ENCODE data around the gene CLCN7. TPM values are rescaled to one million over a fixed set of nuclear protein-coding genes. Genes with fewer than 3 reads are reported as not detected.

CLCN7 gene
- total RNA-seq, 2 donors from 2014 or later, result 42.4 to 61.5 TPM

- no peak for DNase-seq
- TF ChIP-seq CTCF (IDR thresholded peaks at IDR 0.05), result no peak
- no peak overlapping the region for H3K27ac ChIP-seq
- no peak overlapping the region for H3K9ac ChIP-seq (ENCODE audit: low read depth in 2 of 2, low read length in 2 of 2)
- peaks cover 8% of the 10 kb centered on the region for H3K4me1 ChIP-seq
- no peaks in the 10 kb centered on the region for H3K36me3 ChIP-seq
- H3K9me3 ChIP-seq, result no peaks in the 10 kb centered on the region
- intact Hi-C loops (cut with DNase I), result loop anchor here (10.0 kb wide), 1 partner anchor 119 kb away; the partner anchor contains the start of genes CRAMP1 and IFT140
- no peak overlapping the region for H3K4me3 ChIP-seq
- H3K27me3 ChIP-seq, result no peaks in the 10 kb centered on the region
Measured at GRCh38 chr16:1495889-1496262, 21.0 kb upstream of the CLCN7 start.

- no peak overlapping the region for H3K27ac ChIP-seq
- H3K9ac ChIP-seq (ENCODE audit: low read depth in 2 of 2, low read length in 2 of 2), result no peak overlapping the region
- DNase-seq, result no peak
- no peak for TF ChIP-seq CTCF (IDR thresholded peaks at IDR 0.05)
- no peaks in the 10 kb centered on the region for H3K36me3 ChIP-seq
- no peaks in the 10 kb centered on the region for H3K9me3 ChIP-seq
- H3K4me1 ChIP-seq, result peaks cover 8% of the 10 kb centered on the region
- no peaks in the 10 kb centered on the region for H3K27me3 ChIP-seq
- intact Hi-C loops (cut with DNase I), result loop anchor here (10.0 kb wide), 1 partner anchor 119 kb away; the partner anchor contains the start of genes CRAMP1 and IFT140
- no peak overlapping the region for H3K4me3 ChIP-seq
Measured at GRCh38 chr16:1495211-1495888, 20.5 kb upstream of the CLCN7 start.

GRCh38 chr16:1494711-1495110 is 19.9 kb upstream of the CLCN7 start:
- Histone ChIP-seq H3K9me3 (no peaks in the 10 kb centered on the region), H3K9ac (ENCODE audit: low read depth in 2 of 2, low read length in 2 of 2) (peak overlapping the region in 1 of 2 donors; percentile 73), H3K4me1 (peaks cover 8% of the 10 kb centered on the region), H3K27me3 (no peaks in the 10 kb centered on the region), H3K4me3 (no peak overlapping the region), H3K27ac (no peak overlapping the region), H3K36me3 (no peaks in the 10 kb centered on the region)
- DNase-seq, result no peak
- TF ChIP-seq CTCF (IDR thresholded peaks at IDR 0.05), result no peak
- intact Hi-C loops (cut with DNase I), result loop anchor here (10.0 kb wide), 1 partner anchor 120 kb away; the partner anchor contains the start of genes CRAMP1 and IFT140

GRCh38 chr16:1494129-1494640 is 19.4 kb upstream of the CLCN7 start:
- TF ChIP-seq CTCF (IDR thresholded peaks at IDR 0.05), result no peak
- peak overlapping the region; percentile 91 for H3K4me3 ChIP-seq
- intact Hi-C loops (cut with DNase I), result loop anchor here (10.0 kb wide), 1 partner anchor 121 kb away; the partner anchor contains the start of genes CRAMP1 and IFT140
- H3K36me3 ChIP-seq, result no peaks in the 10 kb centered on the region
- H3K27ac ChIP-seq, result no peak overlapping the region
- peak; percentile 31 for DNase-seq
- H3K9me3 ChIP-seq, result no peaks in the 10 kb centered on the region
- peaks cover 8% of the 10 kb centered on the region for H3K4me1 ChIP-seq
- H3K27me3 ChIP-seq, result no peaks in the 10 kb centered on the region
- peak overlapping the region; percentile 73 to 91 for H3K9ac ChIP-seq (ENCODE audit: low read depth in 2 of 2, low read length in 2 of 2)

- peak overlapping the region; percentile 91 for H3K4me3 ChIP-seq
- H3K9me3 ChIP-seq, result no peaks in the 10 kb centered on the region
- intact Hi-C loops (cut with DNase I), result loop anchor here (10.0 kb wide), 1 partner anchor 121 kb away; the partner anchor contains the start of genes CRAMP1 and IFT140
- H3K9ac ChIP-seq (ENCODE audit: low read depth in 2 of 2, low read length in 2 of 2), result peak overlapping the region; percentile 73 to 91
- no peaks in the 10 kb centered on the region for H3K27me3 ChIP-seq
- TF ChIP-seq CTCF (IDR thresholded peaks at IDR 0.05), result no peak
- no peak for DNase-seq
- H3K27ac ChIP-seq, result no peak overlapping the region
- H3K36me3 ChIP-seq, result no peaks in the 10 kb centered on the region
- peaks cover 8% of the 10 kb centered on the region for H3K4me1 ChIP-seq
Measured at GRCh38 chr16:1493746-1494094, 18.9 kb upstream of the CLCN7 start.
